Measurements from ENCODE around the gene SSH2. TPM values are rescaled to one million over a fixed set of nuclear protein-coding genes. Genes with fewer than 3 reads are reported as not detected.

SSH2 gene
- total RNA-seq, 4 donors from 2014 or later = 30.2 to 38.6 (median 35.5) TPM

DNA sequence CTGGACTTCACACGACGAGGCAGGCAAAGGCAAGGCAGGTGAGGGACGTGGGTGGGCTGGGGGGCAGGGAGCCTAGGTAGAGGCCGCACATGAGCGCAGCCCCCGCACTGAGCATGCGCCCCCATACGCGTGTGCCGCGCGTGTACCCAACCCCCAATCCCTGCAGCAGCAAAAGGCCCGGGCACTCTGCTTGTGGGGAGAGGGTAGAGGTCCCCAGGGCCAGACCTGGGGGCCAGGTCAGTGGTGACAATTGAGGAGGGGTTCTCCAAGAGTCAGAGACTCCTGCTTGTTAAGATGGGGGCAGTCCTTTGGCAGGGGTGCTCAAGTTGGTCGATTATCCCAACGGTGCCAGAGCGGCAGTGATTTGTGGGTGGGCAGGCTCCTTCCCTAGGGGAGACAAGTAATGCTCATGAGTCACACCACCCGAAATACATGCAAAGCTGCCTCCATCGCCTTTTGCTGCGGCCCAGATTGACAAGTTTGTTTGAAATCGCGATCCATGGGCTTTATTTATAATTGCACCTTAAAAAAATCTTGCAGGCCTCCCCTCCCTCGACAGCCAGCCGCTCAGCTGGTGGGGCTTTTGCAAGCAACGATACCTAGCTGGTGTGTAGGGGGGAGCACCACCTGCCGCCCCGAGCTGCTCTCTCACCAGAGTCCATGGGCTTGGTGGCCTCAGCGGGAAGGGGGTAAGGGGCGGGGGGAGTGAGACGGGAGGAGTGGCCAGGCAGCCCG lies 339.4 kb downstream of the SSH2 start:
- Histone ChIP-seq H3K9me3 (no peaks in the 10 kb centered on the region), H3K4me1 (peaks cover 50 to 60% of the 10 kb centered on the region in 2 donors), H3K4me3 (replicated peaks in 1 of 3) (peak overlapping the region in 1 of 3 donors; percentile 16), H3K27me3 (no peaks in the 10 kb centered on the region), H3K27ac (peak overlapping the region in 1 of 3 donors; percentile 79), H3K36me3 (no peaks in the 10 kb centered on the region)
- no peak for DNase-seq
- no peak for TF ChIP-seq CTCF (IDR thresholded peaks at IDR 0.05)
- no peak for TF ChIP-seq POLR2A (IDR thresholded peaks at IDR 0.05)
- intact Hi-C loops (cut with DNase I) = no loop called here
- WGBS, 2 donors = 49 to 69% methylated on average over 10 to 27 of the region's 30 CpGs

DNA sequence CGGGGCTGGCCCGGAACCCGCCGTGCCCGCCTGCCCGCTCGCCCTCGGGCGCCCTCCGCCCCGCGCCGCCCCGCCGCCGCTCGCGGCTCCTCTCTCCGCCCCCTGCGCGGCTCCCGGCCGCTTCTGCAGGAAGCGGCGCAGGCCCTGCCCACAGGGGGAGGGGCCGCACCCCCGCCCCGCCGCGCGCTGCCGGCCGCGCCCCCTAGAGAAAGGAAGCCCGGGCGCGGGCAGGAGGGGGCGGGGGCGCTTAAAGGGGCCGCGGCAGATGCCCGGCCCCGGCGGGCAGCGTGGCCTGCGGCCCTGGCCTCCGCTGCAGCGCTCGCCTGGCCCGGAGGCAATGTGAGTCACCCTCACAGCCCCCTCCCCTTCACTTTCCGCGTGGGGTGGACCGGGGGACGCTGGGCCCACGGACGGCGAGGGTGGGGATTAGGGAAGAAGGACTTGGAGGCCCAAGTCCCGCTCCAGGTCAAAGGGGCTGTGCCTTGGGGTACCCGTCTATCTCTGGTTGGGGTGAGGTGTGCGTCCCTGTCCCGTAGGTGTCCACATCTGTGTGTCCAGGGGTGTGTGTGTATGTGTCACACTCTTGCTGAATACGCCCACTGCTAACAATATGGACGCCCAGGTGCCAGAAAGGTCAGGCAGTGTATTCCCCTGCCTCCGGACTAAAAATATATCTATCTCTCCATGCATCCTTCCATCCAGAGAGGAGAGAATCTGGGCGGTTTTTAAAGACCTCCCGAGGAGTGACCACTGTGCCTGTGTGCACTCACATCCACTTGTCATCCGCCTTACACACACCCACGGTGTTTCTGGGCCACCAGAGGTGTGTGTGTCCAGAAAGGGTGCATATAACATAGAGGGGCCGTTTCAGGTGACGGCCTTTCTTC lies 340.3 kb downstream of the SSH2 start, which contains the start of gene GIT1:
TSS of gene GIT1 (minus strand) at position 125 of the 887 bp plus-strand sequence. CDS start 270 bp downstream, outside the sequence.
- peak; percentile 42 to 89 for TF ChIP-seq POLR2A (IDR thresholded peaks at IDR 0.05)
- peak in 1 of 6 experiments; percentile 20 for TF ChIP-seq CTCF (IDR thresholded peaks at IDR 0.05)
- DNase-seq = peak; percentile 89 to 91
- peak within 1 kb of the TSS; percentile 69 to 88 (median 84) for H3K4me3 ChIP-seq (replicated peaks in 1 of 3)
- H3K36me3 ChIP-seq = no peaks in the 10 kb centered on the region
- no peaks in the 10 kb centered on the region for H3K27me3 ChIP-seq
- H3K4me1 ChIP-seq = peaks cover 50 to 60% of the 10 kb centered on the region in 2 donors
- WGBS, 2 donors = 21 to 48% methylated on average over 10 to 23 of the region's 70 CpGs
- H3K27ac ChIP-seq = peak within 1 kb of the TSS; percentile 35 to 79 (median 72)
- intact Hi-C loops (cut with DNase I) = loop anchor here (10.0 kb wide), 1 partner anchor 345 kb away; the partner anchor contains the start of gene SSH2
- H3K9me3 ChIP-seq = no peaks in the 10 kb centered on the region

DNA sequence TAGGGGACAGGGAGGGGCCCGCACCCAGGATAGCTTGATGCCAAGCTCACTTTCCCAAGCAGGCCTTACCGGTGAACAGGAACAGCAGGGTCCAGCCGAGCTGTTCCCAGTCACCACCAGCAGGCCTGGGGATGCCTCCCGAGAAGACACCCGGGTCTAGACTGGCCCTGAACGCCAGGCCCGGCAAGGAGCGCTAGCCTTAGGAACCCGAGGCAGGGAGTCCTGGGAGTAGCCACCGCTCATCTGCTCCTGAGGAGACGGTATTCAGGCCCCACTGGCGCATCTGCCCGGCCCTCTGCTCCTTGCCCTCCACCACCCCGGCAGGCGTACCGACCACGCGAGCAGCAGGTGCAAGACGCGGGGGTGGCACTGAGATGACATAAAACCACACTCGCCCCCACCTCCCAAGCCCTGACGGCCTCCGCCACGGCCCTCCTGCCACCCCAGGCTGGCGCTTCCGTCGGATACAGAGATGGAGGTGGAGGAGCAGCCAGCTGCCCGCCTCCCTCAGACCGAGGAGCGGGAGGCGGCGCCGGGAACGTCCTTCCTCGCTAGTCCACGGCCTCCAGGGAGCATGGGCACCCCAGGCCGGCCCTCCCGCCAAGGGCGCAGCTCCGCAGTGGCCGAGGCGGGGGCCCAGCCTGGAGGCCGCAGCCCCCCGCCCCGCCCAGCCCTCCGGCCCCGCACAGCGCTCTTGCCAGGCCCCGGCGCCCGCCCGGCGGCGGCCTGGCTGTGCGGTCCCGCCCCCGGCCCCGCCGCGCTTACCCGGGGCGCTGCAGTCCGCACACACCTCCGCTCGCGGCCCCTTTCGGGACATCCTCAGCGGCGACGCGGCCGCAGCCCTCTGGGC lies 341.2 kb downstream of the SSH2 start:
- 0 to 4% methylated on average over 7 to 8 of the region's 72 CpGs for WGBS, 2 donors
- Histone ChIP-seq H3K36me3 (no peaks in the 10 kb centered on the region), H3K27me3 (no peaks in the 10 kb centered on the region), H3K4me3 (replicated peaks in 1 of 3) (peak overlapping the region; percentile 69 to 88 (median 84)), H3K4me1 (peaks cover 48 to 64% of the 10 kb centered on the region in 2 donors), H3K27ac (peak overlapping the region; percentile 35 to 78 (median 72)), H3K9me3 (no peaks in the 10 kb centered on the region)
- intact Hi-C loops (cut with DNase I) = loop anchor here (10.0 kb wide), 1 partner anchor 346 kb away; the partner anchor contains the start of gene SSH2
- TF ChIP-seq CTCF (IDR thresholded peaks at IDR 0.05) = no peak
- TF ChIP-seq POLR2A (IDR thresholded peaks at IDR 0.05) = no peak
- DNase-seq = peak; percentile 31 to 45

DNA sequence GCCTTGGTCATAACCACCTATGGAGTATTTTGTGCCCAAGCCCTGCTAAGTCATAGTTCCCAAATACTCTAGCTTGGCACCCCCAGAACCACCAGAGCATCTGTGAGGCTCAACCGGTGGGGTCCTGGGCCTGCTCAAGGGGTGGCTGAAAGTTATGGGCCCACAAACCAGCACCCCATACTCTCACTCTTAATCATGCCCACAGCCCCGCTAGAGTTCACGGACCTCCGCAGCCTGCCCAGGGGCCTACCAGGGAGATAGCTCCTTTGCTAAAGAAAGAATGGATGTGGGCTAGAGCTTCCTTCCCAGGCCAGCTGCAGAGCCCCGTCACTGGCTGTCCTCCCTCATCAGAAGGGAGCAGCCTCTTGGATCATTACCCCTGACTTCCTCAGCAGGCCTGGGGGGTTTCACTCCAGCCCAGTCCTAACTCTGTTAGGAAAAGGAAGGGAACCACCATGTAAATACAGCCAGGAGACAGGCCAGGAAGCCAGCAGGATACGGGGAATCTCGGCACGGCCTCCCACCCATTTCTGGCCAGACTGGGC lies 341.9 kb downstream of the SSH2 start:
- WGBS, 2 donors = 43 to 61% methylated on average over 8 of the region's 8 CpGs
- Histone ChIP-seq H3K27me3 (no peaks in the 10 kb centered on the region), H3K27ac (peak overlapping the region in 2 of 3 donors; percentile 72 to 78), H3K4me1 (peaks cover 48 to 65% of the 10 kb centered on the region in 2 donors), H3K36me3 (no peaks in the 10 kb centered on the region), H3K9me3 (no peaks in the 10 kb centered on the region), H3K4me3 (replicated peaks in 1 of 3) (peak overlapping the region in 2 of 3 donors; percentile 84 to 88)
- intact Hi-C loops (cut with DNase I) = loop anchor here (10.0 kb wide), 1 partner anchor 347 kb away; the partner anchor contains the start of gene SSH2
- no peak for DNase-seq
- no peak for TF ChIP-seq POLR2A (IDR thresholded peaks at IDR 0.05)
- no peak for TF ChIP-seq CTCF (IDR thresholded peaks at IDR 0.05)

All from thyroid gland (tissue), 4 donors.